A673 (cell line): ENCODE measurements around the gene BAG5. TPM values are rescaled to one million over a fixed set of nuclear protein-coding genes. Genes with fewer than 3 reads are reported as not detected.

Source experiments
- BruUV-seq: library from RNA; stranded (reverse); fragments of 400-500 nt; replicated peaks from 2 replicates; lab custom pipeline; 2021; lab: Mats Ljungman, UMichigan
- CTCF ChIA-PET: fragments of 300-600 bp; sonication (Branson Sonifier 250); formaldehyde crosslinking; loops from one replicate; lab custom pipeline; 2022; ENCODE audit warnings: antibody characterized with exemption; lab: Charles Lee
- POLR2A ChIA-PET: fragments of 300-600 bp; sonication (Branson Sonifier 250); formaldehyde crosslinking; loops from one replicate; lab custom pipeline; 2022; ENCODE audit warnings: antibody characterized with exemption; ENCODE audit not compliant: low non-redundant PET; lab: Charles Lee
- DNase-seq: peaks from one replicate; pipeline ENCODE4 v3.0.0-alpha.2; 2015; ENCODE audit warnings: low spot score
- H3K27ac ChIP-seq: fragments of 200-600 bp; sonication (generic); 2 replicates; pipeline ENCODE4 v1.5.1; 2016; ENCODE audit warnings: mixed run types, low read depth, mild to moderate bottlenecking, mixed read lengths, antibody characterized with exemption, low read length; ENCODE audit not compliant: poor library complexity, severe bottlenecking
- H3K27me3 ChIP-seq: fragments of 200-600 bp; sonication (generic); replicated peaks from 2 replicates; pipeline ENCODE4 v1.6.1; 2017; ENCODE audit warnings: mixed run types, low read depth, mild to moderate bottlenecking, mixed read lengths, antibody characterized with exemption, low read length; ENCODE audit not compliant: insufficient read depth, poor library complexity
- H3K36me3 ChIP-seq: fragments of 200-600 bp; sonication (generic); 2 replicates; pipeline ENCODE4 v1.6.1; 2016; ENCODE audit warnings: mixed run types, mild to moderate bottlenecking, mixed read lengths, antibody characterized with exemption, low read length; ENCODE audit not compliant: insufficient read depth, poor library complexity, severe bottlenecking
- H3K4me1 ChIP-seq: fragments of 200-600 bp; sonication (generic); 2 replicates; pipeline ENCODE4 v1.6.1; 2017; ENCODE audit warnings: mixed run types, mild to moderate bottlenecking, mixed read lengths, antibody characterized with exemption, low read length; ENCODE audit not compliant: insufficient read depth, poor library complexity, severe bottlenecking
- H3K4me3 ChIP-seq: fragments of 200-600 bp; sonication (generic); 2 replicates; pipeline ENCODE4 v1.5.1; 2016; ENCODE audit warnings: low read depth, mixed run types, mild to moderate bottlenecking, mixed read lengths, low read length; ENCODE audit not compliant: poor library complexity, severe bottlenecking
- H3K9me3 ChIP-seq: fragments of 200-600 bp; sonication (generic); 2 replicates; pipeline ENCODE4 v1.6.1; 2016; ENCODE audit warnings: mixed run types, low read depth, mild to moderate bottlenecking, mixed read lengths, antibody characterized with exemption, low read length; ENCODE audit not compliant: poor library complexity, severe bottlenecking
- EZH2 ChIP-seq: fragments of 200-600 bp; sonication (generic); IDR thresholded peaks from 2 replicates; pipeline ENCODE4 v1.6.1; 2017; ENCODE audit warnings: borderline replicate concordance, low read depth, mild to moderate bottlenecking, mixed read lengths, antibody characterized with exemption, low read length; ENCODE audit not compliant: poor library complexity, severe bottlenecking
- intact Hi-C: fragments of 100-400 bp; cut with micrococcal nuclease; formaldehyde crosslinking; loops from one replicate; pipeline ENCODE4 v1.10.0; 2022; ENCODE audit not compliant: unreplicated experiment
- total RNA-seq: library from RNA; stranded (reverse); gene quantifications from 2 replicates; pipeline ENCODE4 v1.2.3, GENCODE V29; 2021
- TF ChIP-seq, protein P1 (sequence below): fragments of 300-800, 200-600 bp; sonication (generic); conservative IDR thresholded peaks from 2 replicates; pipeline ENCODE4 v1.5.1; 2017; ENCODE audit warnings: low read depth, mild to moderate bottlenecking, antibody characterized with exemption, low read length, moderate library complexity, mixed read lengths

The BAG5 gene
- total RNA-seq, 1 experiment from 2014 or later: 39.8 TPM

DNA sequence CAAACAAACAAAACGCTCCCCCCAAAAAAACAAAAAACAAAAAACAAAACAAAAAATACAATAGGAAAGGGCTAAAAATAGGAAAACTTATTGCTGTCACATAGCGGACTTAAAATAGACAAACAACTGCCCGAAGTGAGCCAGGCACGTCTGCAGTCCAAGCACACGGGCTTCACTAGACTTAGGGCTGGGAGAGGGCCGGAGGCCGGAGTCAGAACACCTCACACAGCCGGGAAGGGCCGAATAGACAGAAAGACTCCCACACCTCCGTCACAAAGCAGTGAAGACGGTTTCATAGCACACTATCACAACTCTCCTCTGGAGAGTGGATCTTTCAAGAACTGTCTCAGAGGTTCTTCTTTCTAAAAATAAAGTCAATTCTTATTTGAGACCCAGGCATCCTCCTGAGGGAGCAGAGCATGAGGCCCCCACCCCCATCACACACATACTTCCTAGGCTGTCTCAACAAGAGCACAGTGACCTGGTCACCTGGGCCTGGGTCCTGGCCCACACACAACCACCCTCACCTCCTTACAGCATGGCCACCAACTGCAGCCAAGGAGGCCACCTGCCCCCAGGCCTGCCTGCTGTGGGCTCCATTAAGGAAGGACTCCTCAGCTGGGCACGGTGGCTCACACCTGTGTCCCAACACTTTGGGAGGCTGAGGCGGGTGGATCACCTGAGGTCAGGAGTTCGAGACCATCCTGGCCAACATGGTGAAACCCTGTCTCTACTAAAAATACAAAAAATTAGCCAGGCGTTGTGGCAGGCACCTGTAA lies 6.7 kb downstream of the BAG5 start:
- Histone ChIP-seq H3K27me3 (no peaks in the 10 kb centered on the region), H3K4me3 (no peak overlapping the region), H3K4me1 (peaks cover 33% of the 10 kb centered on the region), H3K27ac (no peak overlapping the region), H3K9me3 (no peaks in the 10 kb centered on the region), H3K36me3 (peaks cover 18% of the 10 kb centered on the region)
- POLR2A ChIA-PET: no interaction called here
- no peak for TF ChIP-seq EZH2
- TF ChIP-seq, protein P1, sequence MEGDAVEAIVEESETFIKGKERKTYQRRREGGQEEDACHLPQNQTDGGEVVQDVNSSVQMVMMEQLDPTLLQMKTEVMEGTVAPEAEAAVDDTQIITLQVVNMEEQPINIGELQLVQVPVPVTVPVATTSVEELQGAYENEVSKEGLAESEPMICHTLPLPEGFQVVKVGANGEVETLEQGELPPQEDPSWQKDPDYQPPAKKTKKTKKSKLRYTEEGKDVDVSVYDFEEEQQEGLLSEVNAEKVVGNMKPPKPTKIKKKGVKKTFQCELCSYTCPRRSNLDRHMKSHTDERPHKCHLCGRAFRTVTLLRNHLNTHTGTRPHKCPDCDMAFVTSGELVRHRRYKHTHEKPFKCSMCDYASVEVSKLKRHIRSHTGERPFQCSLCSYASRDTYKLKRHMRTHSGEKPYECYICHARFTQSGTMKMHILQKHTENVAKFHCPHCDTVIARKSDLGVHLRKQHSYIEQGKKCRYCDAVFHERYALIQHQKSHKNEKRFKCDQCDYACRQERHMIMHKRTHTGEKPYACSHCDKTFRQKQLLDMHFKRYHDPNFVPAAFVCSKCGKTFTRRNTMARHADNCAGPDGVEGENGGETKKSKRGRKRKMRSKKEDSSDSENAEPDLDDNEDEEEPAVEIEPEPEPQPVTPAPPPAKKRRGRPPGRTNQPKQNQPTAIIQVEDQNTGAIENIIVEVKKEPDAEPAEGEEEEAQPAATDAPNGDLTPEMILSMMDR: no peak
- no peak for DNase-seq
- intact Hi-C loops: no loop called here
- CTCF ChIA-PET: no interaction called here
- BruUV-seq: no TSS peak

DNA sequence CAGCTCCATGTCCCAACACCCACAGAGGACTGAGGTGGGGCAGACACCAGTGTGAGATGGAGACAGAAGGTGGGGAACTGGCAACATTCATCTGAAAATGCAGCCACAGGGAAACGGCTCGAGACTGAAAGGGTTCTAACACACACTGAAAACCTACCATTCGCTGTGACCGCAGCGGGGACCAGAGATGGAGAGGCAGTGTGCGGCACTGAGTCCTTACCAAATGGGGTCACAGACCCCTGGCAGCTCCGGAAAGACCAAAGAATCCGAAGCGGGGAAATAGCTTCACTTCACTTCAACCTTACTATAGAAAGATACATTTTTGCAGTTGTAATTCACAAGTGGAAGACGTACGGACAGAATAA lies 9.6 kb downstream of the BAG5 start:
- Histone ChIP-seq H3K4me1 (peaks cover 13% of the 10 kb centered on the region), H3K9me3 (no peaks in the 10 kb centered on the region), H3K27me3 (no peaks in the 10 kb centered on the region), H3K4me3 (no peak overlapping the region), H3K36me3 (no peaks in the 10 kb centered on the region), H3K27ac (no peak overlapping the region)
- intact Hi-C loops: no loop called here
- TF ChIP-seq, protein P1: no peak
- no peak for TF ChIP-seq EZH2
- no peak for DNase-seq
- CTCF ChIA-PET: no interaction called here
- BruUV-seq: no TSS peak
- POLR2A ChIA-PET: no interaction called here

GRCh38 chr14:103552011-103552845 lies 10.2 kb downstream of the BAG5 start:
- no peak overlapping the region for H3K4me3 ChIP-seq
- peaks cover 7% of the 10 kb centered on the region for H3K4me1 ChIP-seq
- intact Hi-C loops: no loop called here
- POLR2A ChIA-PET: no interaction called here
- no peaks in the 10 kb centered on the region for H3K36me3 ChIP-seq
- BruUV-seq: no TSS peak
- no peak for DNase-seq
- no peaks in the 10 kb centered on the region for H3K27me3 ChIP-seq
- CTCF ChIA-PET: no interaction called here
- TF ChIP-seq, protein P1: no peak
- no peak for TF ChIP-seq EZH2
- no peaks in the 10 kb centered on the region for H3K9me3 ChIP-seq
- H3K27ac ChIP-seq: no peak overlapping the region
